HG02610 (cell line): ENCODE measurements around the gene ATP11A.

Source experiments
- ATAC-seq: cut with Tn5 transposase; IDR thresholded peaks from one replicate; pipeline ENCODE4 v1.9.1; 2021; ENCODE audit warnings: mild to moderate bottlenecking, moderate library complexity; ENCODE audit not compliant: unreplicated experiment

The ATP11A gene

DNA sequence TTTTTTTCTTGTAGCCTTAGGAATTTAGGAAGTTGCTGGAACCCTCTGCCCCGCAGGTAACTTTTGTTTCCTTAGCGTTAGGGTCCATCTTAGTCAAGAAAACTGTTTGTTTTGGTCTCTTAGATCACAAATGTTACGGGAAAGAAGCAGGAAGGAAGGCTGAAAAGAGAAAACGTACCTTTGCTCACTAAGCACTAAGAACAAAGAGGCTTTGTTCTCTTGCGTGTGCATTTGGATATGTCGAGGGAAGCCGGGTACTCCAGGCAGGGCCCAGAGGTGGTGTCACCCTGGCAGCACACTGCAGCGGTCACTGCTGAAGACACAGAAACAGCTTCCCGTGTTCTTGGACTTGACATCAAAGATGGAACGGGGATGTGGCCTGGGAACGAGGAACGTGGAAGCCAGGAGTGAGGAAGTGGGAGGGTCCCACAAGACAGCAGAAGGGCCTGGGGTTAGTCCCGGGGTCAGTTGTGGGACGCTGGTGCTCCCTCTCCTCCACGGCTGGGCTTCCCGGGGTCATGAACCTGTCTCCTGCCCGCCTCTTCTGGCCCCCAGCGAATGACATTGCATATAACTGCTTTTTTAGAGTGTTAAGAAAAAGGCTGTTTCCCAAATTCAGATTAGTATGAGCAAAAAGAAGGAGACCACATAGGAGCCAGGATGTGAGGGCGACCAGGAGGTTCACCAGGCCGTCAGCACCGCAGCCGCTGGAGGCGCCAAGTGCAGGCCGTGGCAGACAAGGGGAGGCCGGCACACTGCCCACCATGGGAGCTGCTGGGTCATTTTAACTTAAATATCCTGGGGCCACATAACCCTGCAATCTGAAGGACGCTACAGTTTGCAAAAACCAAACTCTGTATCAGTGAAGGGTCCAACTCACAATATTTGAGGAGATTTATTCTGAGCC lies 31.6 kb downstream of the ATP11A start:
- no peak for ATAC-seq

DNA sequence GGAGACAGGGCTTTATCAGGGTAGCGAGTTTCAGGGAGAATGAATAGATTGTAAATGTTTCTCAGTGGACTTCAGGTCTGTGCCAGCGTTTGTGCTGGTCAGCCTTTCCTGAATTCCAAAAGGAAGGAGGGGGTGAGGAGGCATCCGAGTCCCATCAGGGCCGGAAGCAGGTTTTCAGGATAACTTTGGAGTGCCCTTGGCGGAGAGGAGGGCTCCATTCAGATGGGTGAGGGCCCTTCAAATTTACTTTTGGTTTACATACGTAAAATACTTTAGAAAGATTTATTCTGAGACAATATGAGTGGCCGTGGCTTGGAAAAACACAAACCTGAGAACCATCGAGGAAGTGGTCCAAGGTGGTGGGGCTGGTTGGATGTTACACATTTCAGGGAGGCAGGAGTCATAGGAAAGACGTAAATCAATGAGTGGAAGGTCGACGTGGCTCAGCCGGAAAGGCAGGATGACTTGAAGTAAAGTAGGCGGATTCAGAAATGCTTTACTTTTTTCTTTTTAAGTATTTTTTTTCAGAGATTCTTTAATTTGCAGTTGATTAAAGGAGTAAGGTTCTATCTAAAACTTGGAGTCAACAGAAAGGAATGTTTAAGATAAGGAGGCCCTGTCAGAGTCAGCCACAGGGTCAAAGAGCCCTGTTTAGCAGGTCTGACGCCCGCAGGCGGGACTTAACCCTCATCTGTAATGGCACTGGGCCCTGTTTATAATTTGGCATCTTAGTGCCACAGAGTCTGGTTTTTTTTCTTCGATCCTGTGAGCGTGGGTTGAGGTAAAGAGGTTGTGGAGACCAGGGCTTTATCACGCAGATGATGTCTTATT lies 32.8 kb downstream of the ATP11A start:
- ATAC-seq, result no peak

DNA sequence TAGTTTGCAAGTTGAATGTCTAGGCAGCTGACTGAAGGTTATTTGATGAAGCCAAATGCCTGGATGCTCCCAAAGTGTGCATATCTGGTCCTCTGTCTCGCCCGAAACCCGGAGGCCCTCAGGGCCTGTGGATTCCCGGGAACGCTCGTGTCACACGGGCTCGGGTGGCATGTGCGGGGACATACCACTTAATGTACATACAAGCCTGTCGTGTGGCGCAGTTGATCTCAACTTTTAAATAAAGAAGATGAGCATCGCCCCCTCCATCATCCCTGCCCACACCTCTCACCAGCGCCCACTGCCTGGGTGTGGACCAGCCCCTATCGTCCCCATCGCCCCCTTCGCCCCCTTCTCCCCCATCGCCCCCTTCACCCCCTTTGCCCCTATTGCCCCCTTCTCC lies 33.9 kb downstream of the ATP11A start:
- no peak for ATAC-seq

DNA sequence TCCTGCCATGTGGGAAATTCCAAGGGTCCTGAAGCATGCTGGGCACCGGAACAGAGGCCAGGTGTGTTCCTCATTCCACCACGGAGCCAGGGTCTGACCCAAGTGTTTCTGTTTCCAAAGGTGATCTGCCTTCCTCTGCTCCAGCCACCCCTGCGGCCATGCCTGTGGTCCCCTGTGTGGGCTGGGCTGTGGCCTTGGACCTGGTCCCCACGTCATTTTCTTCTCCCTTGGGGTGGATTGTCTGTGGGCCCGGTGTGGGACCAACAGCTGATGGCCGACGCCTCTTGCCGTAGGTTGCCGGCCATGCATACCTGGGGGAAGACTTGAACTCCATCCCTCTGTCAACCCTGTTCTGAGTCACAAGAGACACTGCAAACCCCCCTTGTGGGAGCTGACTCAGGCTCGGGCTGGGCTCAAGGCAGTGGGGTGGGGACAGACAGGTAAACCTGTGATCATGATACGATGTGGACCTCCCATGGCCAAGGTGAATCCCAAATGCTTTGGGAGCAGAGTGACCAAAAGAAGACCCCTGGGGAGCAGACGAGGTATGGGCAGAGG lies 35.0 kb downstream of the ATP11A start:
- no peak for ATAC-seq

GRCh38 chr13:112725346-112726015 lies 35.6 kb downstream of the ATP11A start:
- ATAC-seq, result no peak

GRCh38 chr13:112726016-112726767 lies 36.4 kb downstream of the ATP11A start:
- no peak for ATAC-seq

- no peak for ATAC-seq
Observed at GRCh38 chr13:112727581-112727980, 37.7 kb downstream of the ATP11A start.

DNA sequence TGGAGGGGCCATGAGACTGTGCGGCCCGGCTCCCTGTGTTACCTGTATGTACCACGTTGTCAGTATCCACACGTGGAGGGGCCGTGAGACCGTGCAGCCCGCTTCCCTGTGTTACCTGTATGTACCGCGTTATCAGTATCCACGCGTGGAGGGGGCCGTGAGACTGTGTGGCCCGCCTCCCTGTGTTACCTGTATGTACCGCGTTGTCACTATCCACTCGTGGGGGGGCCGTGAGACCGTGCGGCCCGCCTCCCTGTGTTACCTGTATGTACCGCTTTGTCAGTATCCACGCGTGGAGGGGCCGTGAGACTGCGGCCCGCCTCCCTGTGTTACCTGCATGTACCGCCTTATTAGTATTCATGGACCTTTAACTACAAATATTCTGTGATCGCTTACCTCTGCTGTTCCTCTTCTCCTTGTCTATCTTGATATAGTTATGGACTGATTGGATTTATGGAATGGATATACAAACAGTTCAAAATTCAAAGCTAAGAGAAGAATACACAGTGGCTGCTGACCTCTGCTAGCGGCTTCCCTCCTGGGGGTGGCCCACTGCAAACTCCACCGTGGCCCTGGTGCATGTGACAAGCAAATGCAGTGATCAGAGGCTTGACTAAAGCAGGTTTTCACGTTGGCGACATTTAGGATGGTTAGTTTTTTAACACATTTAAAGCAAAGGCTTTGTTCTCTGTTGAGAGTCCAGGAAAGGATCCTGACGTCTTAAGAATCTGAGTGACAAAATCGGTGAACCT lies 38.7 kb downstream of the ATP11A start:
- no peak for ATAC-seq

- ATAC-seq, result no peak
Observed at GRCh38 chr13:112729408-112729807, 39.6 kb downstream of the ATP11A start.

DNA sequence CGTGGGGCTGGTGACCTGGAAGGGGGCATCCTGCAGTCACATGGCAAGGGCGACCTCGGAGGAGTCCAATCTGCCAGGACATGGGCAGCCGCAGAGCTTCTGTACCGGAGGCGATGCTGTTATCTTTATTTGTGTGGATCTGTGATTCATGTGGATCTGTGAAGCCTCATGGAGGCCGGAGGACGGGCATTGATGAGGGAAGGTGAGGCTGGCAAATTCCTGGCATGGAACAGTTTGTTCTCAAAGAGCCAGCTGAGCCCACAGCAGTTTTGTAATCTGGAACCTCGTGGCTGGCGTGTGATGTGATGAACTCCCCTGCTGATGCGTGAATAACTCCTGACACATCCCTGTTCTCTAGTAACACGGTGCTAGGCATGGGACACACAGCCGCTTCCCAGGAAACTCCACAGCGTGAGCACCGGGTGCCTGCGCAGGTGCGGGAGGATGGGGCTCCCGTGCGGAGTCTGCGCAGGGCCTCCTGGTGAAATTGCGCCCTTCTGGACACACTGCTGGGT lies 40.4 kb downstream of the ATP11A start:
- no peak for ATAC-seq

DNA sequence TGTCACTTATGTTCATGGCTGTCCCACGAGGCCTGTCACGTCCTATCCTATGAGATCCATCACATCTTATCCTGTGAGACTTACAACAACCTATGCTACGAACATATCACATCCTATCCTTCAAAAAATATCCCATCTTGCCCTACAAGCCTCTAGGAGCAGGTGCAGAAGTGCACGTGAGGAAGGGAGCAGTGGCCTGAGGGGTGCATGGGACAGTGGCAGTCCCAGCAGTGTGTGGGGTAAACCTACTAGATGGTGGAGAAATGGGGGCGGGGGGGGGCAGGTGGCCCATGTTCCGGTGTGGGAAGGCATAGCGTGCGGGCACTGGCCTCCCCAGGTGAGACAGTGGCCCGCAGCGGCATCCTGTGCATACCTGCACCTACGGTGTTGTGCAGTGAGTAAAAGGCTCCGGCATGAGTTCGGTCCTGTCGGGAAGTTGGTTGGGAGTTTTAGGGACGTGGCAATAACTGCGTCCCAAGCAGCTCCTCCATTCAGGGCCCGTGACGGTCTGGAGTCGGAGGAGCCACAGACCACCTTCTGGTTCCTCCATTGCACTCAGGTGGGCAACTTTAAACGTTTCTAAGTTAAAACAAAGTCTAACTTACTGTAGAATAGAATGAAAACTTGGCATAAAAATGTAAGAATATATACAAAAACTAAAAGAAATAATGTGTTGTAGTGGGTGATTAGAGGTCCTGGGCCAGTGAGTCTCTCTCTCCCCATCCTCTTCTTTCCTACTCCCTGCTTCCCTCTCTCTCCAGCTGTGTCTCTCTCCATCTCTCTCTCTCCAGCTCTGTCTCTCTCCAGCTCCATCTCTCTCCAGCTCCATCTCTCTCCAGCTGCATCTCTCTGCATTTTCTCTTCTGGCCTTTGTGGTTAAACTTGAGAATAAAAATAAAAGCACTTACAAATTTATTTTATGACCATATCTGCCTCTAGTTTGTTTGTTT lies 42.1 kb downstream of the ATP11A start:
- no peak for ATAC-seq

DNA sequence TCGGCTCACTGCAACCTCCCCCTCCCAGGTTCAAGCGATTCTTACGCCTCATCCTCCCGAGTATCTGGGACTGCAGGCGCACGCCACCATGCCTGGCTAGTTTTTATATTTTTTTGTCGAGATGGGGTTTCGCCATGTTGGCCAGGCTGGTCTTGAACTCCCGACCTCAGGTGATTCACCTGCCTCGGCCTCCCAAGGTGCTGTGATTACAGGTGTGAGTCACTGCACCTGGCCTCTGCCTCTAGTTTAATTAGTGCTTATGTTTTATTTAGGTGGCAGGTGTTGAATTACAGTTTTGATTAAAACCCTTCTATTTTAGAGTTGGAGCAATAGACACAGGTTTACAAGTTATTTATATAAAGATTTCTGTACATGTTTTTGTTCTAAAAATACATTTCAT lies 42.8 kb downstream of the ATP11A start:
- ATAC-seq, result no peak

DNA sequence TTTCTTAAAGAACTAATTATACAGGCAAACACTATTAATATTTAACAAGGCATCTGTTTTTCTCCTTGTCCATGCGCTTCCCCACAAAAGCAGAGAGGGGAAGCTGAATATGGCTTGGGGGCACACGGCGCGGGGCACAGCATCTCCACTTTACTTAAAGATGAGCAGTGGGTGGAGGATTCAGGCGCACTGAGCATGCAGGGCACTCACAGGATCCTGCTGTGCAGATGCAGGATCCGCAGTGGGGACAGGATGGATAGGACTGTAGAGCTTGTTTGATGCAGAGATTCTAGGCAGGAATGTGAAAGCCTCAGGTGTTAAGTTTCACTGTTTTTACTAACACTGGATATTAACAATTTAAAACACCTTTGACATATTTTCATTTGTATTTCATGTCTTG lies 43.3 kb downstream of the ATP11A start:
- ATAC-seq, result no peak

DNA sequence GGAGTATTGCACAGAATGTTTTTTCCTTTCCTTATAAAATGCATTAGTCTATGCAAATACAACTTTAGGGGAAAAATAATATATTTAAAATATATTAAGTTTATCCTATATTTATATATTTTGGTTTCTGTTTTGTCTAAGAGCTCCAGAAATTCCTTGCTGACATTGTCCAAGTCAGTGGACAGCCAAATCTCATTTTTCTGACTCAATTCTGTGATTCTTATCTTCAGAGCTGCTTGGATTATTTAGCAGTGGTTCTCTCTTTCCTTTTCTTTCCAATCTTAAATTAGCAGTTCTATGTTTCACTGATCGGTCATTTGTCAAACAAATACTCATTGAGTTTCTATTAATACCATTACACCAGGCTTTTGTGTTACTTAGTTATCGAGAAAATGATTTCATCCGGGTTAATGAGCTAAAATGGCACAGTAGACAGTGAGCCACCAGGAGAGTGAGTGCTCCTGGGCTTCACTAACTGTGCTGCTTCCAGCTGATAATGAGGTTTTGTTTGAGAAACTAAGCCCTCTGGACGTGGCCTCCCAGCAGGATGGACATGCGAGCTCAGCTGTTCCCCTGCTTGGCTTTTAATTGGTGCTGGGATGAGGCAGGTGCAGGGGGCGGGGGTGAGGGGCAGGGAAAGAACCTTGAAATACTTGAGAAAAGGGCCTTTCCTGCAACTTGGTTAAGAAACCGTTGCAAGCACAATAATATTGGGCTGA lies 44.0 kb downstream of the ATP11A start:
- no peak for ATAC-seq

DNA sequence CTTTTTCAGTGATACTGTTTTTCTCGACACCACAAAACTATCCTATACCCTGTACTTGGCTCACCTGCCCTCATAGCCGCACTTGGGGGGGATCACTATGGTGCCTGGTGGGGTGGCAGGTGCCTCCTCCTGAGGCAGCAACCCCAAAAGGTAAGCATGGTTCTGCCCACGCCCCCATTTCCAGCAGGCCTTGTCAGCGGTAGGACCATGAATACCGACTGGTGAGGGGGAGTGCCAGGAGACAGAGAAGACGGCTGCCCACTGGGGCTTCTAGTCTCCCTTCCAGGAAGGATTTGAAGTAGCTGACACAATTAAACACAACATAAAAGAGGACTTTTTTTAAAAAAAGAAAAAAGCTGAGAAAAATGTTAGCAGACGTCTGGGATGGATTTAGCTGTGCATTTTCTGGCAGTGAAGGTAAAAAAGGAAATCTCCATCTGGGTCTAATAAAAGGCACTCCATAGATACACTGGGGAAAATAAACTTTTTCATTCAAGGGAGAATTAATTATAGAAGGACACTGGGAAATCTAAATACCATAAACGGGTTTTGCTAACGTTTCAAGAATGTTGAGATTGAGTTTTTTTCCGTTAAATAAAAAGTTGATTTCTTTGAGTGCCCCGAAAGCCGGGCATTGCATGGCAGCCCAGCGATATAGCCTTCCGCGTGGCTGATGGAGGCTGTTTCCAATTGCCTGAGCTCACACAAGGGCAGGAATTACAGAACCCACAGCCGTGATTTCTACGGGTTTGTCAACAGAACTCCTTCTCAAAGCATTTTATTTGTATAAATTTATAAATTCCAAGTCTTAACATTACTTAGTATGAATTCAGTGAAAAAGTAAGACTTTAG lies 45.1 kb downstream of the ATP11A start:
- ATAC-seq, result no peak

- ATAC-seq, result no peak
Observed at GRCh38 chr13:112735791-112736190, 46.0 kb downstream of the ATP11A start.

- ATAC-seq, result no peak
Observed at GRCh38 chr13:112737294-112737693, 47.5 kb downstream of the ATP11A start.
